Stimulated activated CD8-positive, alpha-beta memory T cell treated with anti-CD3 and anti-CD28 coated beads, Interleukin-4, amount 100 ng/mL, for 24 hours (primary cell): ENCODE data around the gene KLHL17.

Source experiments
- DNase-seq: peaks from one replicate; pipeline ENCODE4 v3.0.0-alpha.2; 2020; ENCODE audit warnings: low read depth

The KLHL17 gene

DNA sequence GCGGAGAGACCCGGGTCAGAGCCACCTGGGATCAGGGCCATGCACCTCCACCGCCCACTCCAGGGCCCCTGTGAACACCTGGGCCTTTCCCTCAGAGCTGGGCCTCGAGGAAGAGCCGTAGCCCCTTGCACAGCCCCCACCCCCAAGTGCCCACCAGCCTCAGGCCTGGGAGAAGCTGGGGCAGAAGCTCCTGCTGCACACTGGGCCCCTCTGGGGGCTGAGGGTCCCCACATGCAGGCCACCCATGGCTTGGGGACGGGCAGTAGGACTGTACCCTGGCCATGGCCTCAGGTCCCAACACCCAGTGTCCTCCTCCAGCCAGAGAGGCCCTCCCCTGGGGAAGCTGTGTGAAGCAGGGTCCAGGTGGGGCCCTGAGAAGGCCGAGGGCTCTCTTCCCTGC is 7.8 kb upstream of the KLHL17 start:
- no peak for DNase-seq

DNA sequence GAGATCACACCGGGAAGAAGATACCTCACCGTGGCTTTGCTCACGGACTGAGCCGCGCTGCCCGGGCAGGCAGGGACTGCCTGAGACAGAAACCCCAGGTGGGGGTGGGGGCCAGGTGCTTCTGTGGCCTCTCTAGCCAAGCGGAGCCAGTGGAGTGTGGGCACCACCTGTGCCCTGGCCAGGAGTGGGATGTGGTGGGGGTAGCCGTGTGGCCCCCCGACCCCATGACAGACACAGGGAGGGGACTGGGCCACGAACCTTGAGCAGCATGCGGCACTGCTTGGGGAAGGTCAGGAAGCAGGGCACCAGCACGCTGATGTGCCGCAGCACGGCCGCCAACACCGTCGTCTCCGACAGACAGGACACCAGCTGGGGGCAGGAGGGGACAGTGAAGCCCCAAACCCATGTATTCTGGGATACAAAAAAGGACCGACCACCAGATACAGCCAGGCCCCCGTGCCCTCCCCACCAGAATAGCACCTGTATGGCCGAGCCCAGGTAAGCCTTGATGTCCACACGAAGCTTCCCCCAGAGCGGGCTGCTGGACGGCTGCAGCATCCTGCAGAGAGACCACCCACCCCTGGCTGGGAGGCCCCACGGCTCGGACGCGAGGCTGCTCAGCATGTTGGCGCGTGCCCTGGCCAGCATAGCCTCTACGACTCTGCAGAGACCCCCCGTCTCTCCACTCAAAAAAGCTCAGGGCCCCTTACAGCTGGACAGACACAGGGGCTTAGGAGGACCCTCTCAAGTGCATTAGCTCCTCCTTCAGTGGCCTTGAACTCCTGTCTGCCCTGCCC is 6.7 kb upstream of the KLHL17 start:
- no peak for DNase-seq

DNA sequence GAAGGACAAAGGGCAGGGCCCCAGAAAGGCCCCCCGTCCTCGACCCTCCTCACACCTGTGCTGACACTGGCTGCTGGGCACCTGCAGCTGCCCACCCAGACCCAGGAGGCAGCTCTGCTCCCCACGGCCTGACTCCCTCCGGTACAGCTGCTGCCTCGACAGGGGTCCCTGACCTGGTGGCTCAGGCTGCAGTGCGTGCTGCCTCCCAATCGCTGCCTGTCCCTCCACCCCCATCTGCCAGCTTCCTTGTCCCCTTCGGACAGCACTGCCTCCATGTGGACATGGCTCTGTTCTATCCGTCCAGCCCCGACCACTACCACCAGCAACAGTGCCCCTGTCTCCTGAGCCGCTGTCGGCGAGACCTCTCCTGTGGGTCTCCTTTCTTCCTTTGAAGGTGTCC is 5.5 kb upstream of the KLHL17 start:
- no peak for DNase-seq

DNA sequence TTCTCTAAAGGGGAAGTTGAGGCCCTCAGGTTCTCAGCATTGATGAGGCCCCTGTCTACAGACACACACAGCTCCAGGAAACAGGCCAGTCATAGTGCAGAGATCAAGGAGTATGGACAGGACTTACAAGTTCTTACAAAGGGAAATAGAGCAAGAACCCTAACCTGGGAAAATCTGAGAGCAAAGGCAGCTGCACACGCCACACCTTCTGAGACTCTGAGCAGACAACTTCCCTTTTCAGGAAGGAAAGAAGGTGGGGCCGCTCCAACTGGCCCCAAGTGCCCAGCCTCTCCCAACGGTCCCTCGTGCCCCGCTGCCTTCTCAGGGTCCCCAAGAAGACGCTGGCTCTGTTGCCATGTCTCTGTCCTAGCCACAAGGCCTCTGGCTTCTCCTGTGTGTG is 4.9 kb upstream of the KLHL17 start:
- no peak for DNase-seq

DNA sequence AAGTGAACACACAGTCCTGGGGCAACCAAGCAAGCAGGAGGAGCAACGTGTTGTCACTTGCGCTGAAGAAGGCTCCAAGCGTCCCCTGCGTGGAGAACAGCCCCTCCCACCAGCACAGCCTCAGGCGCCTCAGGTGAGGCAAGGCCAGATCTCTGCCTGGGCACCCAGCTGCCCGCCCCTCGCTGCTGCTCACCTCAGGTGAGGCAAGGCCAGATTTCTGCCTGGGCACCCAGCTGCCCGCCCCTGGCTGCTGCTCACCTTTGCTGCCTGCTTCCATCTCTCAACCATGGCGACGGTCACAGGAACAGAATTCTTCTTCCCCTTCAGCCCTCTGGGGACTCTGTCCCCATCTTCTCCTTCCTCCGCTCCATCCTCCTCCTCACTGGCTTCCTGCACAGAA is 3.7 kb upstream of the KLHL17 start:
- DNase-seq, result no peak

DNA sequence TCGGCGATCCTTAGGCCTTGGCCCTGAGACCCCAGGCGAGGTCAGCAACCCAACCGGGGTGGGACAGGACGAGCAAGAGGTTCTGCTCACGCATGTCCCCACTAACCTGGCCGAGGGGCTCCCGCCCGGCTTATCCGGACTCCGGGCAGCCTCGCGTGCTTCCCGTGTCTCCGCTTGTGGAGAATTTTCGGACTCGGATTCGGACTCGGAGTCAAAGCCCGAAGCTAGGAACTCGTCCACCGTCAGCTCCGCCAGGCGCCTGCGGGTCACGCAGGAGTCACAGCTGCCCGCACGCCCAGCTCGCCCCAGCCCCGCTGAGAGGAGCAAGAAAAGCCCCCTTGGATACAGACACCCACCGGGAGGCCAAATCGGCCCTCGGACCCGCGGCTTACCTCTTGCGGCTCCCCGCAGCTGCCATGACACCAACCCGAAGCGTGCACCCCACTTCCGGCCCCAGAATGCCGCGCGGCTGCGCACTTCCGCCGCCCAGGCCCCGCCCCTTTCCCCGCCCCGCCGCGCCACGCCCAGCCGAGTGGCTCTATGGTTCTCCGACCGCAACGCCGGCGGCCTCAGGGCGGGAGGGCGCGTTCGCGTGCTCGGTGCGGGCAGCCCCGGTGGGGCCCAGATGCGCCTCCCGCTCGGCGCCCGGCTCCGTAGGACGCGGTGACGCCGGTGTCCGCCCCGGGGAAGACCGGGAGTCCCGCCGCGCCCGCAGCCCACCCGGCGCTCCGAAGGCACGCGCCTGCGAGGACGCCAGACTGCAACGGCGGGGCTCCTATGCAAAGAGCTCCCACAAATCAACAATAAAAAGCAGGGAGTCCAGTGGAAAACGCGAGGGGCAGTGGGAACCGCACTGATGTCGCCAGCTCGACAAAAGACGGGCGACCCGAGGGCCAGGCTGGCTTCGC is 1.3 kb upstream of the KLHL17 start, which contains the start of gene NOC2L:
Gene NOC2L, minus strand, starts transcription at position 434 of the 908 bp plus-strand sequence. Its CDS starts 16 bp downstream, at position 418.
- peak; percentile 97 for DNase-seq

DNA sequence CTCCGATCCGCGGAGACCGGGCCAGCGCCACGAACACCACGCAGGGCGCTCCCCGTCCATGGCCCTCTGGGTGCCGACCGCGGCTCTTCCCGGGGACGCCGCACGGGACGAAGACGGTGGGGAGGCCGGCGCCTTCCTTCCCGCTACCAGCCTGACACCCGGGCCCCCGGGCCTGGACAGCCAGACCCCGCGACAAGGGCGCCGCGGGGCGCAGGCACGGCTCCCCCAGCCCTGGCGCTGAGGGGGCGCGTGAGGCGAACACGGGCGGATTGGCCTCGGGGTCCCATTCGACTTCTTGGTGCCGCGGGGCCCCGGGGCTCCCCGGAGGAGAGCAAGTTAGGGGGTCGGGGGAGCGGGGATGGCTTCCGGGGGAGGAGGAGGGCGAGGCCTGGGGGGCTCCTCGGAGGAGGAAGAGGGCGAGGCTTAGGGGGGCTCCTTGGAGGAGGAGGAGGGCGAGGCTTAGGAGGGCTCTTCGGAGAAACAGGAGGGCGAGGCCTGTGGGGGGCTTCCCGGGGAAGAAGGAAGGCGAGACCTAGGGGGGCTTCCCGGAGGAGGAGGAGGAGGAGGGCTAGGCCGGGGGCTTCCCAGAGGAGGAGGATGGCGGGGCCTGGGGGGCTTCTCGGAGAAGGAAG is 537 bp upstream of the KLHL17 start:
- DNase-seq, result no peak

DNA sequence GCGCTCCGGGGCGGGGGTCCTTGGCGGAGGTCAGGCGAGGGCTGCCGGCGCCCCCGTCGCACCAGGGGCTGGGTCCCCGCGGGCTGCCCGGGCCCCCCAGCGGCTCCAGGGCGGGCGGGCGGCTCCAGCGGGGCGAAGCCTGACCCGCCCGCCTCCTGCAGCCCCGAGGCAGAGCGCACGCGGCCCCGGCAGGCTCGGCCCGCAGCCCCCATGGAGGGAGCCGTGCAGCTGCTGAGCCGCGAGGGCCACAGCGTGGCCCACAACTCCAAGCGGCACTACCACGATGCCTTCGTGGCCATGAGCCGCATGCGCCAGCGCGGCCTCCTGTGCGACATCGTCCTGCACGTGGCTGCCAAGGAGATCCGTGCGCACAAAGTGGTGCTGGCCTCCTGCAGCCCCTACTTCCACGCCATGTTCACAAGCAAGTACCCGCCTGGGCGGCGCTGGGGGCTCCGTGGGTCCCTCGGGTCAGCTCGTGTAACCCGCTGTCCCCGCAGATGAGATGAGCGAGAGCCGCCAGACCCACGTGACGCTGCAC is 817 bp downstream of the KLHL17 start:
- DNase-seq, result no peak

DNA sequence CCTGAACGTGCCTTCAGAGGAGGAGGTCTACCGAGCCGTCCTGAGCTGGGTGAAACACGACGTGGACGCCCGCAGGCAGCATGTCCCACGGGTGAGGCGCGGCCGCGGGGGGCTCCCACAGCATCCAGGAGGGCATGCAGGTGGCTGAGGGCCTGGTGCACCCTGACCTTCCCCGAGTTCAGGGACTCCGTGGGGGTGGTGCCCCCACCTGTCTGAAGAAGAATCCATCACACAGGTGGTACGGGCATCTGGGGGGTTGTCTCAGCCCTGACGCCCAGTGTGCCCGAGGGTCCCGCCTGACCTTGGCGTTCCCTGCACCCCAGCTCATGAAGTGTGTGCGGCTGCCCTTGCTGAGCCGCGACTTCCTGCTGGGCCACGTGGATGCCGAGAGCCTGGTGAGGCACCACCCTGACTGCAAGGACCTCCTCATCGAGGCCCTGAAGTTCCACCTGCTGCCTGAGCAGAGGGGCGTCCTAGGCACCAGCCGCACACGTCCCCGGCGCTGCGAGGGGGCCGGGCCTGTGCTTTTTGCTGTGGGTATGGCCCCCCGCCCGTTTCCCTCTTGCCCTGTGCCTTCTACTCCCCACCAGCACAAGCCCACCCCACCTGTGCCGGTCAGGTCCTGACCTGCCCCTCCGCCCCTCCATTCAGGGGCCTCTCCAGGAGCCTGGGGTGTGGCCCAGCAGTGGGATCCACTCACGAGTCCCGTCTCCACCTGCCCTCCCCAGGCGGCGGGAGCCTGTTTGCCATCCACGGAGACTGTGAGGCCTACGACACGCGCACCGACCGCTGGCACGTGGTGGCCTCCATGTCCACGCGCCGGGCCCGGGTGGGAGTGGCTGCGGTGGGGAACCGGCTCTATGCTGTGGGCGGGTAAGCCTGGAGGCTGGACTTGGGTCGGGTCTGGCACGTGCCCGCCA is 2.3 kb downstream of the KLHL17 start:
- no peak for DNase-seq

DNA sequence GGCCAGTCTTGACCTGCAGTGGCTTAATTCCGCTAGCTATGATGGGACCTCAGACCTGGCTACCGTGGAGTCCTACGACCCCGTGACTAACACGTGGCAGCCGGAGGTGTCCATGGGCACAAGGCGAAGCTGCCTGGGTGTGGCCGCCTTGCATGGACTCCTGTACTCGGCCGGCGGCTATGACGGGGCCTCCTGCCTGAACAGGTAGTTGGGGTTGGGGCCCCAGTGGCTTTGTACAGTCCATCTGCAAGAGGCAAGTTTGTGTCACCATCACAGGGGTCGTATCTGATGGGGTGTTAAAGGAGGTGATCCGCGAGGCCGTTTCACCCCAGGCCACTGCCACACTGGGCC is 2.9 kb downstream of the KLHL17 start:
- no peak for DNase-seq

DNA sequence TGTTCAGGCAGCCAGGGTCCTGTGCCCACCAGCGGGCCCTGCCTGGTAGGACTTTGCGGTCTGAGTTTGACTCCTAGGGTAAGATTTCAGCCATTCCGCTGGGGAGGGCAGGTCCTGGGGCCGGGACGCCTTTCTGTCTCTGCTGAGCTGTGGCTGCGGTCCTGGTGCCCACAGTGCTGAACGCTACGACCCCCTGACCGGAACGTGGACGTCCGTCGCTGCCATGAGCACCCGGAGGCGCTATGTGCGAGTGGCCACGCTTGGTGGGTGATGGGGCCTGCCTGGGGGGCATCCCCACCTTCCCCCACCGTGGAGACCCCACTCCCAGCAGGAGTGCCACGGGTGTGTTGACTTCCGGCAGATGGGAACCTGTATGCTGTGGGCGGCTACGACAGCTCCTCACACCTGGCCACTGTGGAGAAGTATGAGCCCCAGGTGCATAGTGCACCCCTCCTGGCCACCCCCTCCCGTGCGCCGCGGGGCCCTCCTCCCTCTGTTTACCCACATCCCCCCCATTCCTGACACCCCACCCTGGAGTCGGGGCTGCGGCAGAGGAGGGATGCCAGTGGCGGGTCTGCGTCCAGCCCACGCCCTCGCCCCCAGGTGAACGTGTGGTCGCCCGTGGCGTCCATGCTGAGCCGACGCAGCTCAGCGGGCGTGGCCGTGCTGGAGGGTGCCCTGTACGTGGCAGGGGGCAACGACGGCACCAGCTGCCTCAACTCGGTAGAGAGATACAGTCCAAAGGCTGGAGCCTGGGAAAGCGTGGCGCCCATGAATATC is 3.6 kb downstream of the KLHL17 start:
- no peak for DNase-seq

DNA sequence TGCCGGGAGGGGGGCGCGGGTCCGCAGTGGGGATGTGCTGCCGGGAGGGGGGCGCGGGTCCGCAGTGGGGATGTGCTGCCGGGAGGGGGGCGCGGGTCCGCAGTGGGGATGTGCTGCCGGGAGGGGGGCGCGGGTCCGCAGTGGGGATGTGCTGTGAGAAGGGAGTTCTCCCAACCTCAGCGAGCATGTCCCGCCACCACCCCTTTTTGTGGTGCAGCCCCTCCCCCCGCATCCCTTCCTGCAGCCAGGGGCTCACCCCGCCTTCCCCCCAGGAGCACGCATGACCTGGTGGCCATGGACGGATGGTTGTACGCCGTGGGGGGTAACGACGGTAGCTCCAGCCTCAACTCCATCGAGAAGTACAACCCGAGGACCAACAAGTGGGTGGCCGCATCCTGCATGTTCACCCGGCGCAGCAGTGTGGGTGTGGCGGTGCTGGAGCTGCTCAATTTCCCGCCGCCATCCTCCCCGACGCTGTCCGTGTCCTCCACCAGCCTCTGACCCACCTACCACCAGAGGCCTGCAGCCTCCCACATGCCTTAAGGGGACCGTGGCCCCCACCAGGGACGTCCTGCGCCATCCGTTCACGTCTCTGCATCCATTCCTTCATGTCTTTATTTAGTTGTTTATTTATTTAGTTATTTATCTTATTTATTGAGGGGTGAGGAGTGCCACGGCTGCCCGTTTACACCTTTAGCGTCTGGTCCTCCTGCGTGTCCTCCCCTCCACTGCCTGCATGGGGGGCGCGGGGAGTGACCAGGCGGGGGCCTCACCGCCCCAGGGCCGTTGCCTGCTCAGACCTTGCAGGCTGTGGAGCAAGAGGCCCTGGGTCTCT is 4.5 kb downstream of the KLHL17 start:
- DNase-seq, result no peak

DNA sequence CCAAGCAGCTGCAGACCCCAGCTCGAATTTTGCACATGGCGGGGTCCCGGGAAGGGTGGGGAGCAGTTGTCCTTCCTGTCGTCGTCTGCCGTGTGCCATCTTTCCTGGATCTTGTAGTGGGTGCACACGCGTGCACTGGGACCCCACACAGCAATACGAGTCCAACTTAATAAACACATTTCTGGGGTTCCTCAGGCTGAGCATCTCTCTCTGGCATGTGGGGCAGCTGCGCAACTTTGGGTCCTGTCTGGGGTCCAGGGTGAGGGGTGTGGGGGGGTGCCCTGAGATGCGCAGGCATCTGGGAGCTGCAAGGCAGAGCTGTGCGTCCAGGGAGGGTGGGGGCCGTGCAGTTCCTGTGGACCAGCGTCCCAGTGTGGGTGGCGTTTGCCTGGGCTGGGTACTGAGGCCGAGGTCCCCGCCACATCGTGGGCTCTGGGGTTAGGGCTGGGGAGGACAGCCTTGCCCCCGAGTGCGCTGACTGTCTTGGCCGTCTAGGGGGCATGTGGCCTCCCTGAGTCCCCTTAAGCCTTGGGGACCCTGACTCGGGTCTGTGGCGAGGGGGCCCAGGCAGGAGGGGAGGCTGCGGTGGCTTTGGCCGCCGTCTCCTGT is 5.2 kb downstream of the KLHL17 start:
- DNase-seq, result no peak

DNA sequence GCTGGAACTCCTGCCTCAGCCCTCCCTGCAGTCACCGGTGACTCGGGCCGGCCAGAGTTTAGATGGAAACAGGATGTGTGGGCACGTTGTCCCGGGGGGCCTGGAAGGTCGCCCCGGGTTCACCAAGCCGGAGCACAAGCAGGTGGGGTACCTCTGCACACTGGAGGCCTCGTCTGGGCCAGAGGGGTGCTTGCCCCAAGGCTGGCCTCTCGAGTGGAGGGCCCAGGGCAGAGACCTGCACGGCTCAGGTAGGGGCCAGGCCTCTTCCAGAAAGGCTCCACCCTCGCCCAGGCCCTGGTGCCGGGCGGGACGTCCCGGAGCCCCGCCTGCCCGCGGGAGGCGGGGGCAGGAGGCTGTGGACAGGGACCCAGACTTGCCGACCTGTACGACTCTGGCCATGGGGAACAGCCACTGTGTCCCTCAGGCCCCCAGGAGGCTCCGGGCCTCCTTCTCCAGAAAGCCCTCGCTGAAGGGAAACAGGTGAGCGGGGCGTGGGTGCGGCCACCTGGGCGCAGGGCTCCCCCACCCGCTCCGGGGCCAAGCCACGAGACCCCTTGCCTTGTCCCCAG is 5.8 kb downstream of the KLHL17 start, which contains the start of gene PLEKHN1:
Gene PLEKHN1, plus strand, starts transcription at position 348 of the 569 bp plus-strand sequence. Its CDS starts 50 bp downstream, at position 398.
- DNase-seq, result no peak

DNA sequence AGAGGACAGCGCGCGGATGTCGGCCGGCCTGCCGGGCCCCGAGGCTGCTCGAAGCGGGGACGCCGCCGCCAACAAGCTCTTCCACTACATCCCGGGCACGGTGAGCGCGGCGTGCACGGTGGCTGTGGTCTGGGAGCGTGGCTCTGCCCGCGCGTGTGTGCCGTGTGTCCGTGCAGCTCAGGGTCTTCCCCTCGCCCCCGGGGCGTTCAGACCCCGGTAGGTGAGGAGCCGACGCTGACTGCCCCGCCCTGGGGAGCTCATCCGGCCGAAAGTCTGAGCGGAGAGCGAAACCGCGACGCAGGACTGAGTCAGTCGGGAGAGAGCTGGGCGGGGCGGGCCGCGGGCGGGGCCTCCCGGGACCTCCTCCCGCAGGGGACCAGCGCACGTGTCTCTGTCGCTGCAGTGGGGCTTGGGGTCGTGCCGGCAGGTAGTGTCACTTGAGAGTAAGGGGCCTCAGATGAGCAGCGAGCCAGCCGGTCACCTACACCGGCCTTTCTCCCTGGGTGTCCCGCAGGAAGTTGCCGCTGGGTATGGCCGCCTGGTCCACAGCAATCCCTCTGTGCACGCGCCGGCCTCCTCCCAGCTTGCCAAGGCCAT is 6.4 kb downstream of the KLHL17 start:
- peak; percentile 81 for DNase-seq

DNA sequence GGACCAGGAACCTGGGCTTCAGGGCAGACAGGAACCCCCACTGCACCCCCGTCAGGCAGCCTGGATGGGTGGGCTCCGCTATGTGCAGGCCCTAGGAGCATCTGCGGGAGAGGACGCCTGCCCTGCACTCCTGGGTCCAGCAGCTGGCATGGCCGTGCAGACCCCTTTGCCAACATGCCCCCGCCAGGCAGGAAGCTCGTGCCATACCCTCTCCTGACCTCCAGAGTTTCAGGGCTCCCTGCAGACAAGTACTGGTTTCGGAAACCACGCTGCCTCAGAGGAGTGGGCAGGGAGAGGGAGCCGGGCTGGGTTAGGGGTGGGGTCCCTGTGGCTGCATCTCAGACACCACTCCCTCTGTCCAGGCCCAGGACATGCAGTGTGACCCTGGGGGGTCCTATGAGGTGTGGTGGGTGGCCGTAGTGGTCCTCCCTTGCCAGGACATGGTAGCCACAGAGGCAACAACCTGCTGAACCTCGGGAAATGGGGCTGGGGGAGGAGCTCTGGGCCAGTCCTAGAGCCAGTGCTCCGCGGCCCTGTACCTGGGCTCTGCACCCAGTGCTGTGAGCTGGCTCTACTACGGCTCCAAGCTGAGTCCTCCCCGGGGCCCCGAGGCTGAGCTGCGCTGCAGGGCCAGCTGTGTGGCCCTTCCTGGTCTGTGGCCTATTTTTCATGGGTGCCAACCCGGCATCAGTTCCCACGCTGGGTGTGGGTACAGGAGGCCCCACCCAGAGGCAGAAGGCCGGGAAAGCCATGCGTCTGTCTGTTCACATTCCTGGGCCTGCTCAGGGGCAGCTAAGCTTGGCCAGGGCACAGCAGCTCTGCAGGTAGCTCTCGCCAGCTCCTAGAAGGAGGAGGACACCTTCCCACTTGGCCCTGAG is 7.3 kb downstream of the KLHL17 start:
- DNase-seq, result no peak

DNA sequence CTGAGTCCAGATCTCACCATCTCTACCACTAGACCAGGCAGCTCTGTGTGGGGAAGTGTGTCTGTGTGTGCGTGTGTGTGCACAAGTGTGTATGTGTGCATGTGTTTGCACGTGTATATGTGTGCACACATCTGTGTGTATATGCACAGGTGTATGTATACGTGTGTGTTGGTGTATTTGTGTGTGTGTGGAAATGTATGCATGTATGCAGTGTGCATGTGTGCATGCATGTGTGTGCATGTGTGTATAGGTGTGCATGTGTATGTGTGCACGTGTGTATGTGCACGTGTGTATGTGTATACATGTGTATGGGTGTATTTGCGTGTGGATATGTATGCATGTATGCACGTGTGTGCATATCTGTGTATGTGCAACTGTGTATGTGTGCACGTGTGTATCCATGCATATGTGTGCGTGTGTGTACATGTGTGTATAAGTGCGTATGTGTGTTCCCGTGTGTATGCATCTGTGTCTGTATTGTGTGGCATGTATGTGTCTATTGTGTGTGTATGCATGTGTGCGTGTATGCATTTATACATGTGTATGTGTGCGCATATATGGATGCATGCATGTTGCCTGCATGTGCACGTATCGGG is 9.0 kb downstream of the KLHL17 start:
- no peak for DNase-seq
